Lung (tissue), 12 donors: ENCODE data around the gene ETFB. TPM values are rescaled to one million over a fixed set of nuclear protein-coding genes. Genes with fewer than 3 reads are reported as not detected.
"Not testable (repeated sequence)": the region's sequence is repeated elsewhere in the genome, so short reads cannot be mapped to it uniquely, and the experiment has no call there.

Experiments used
- ATAC-seq: fragments of 200-7000 bp; cut with Tn5 transposase; one replicate; pipeline ENCODE4 v1.9.1; 2020; ENCODE audit warnings: moderate number of reproducible peaks; ENCODE audit not compliant: insufficient read depth, low FRiP score
- DNase-seq, 3 donors: peaks; one replicate each; pipeline ENCODE4 v3.0.0-alpha.2; 2013 to 2017
- H3K27ac ChIP-seq, 2 donors: one replicate each; pipeline ENCODE4 v1.5.1; 2013; ENCODE audit warnings: mild to moderate bottlenecking in 2 of 2, moderate library complexity in 2 of 2, control low read depth in 1 of 2, inconsistent platforms in 1 of 2, low read depth in 1 of 2, low read length in 1 of 2
- H3K27me3 ChIP-seq, 3 donors: one replicate each; pipeline ENCODE4 v1.5.1; 2013; ENCODE audit warnings: low read length in 2 of 3; ENCODE audit not compliant: control insufficient read depth in 3 of 3, insufficient read depth in 3 of 3
- H3K36me3 ChIP-seq, 4 donors: one replicate each; pipeline ENCODE4 v1.5.1; 2013; ENCODE audit warnings: low read length in 4 of 4, mild to moderate bottlenecking in 1 of 4, moderate library complexity in 1 of 4; ENCODE audit not compliant: control insufficient read depth in 4 of 4, insufficient read depth in 4 of 4
- H3K4me1 ChIP-seq, 5 donors: one replicate each; pipeline ENCODE4 v1.5.1; 2013; ENCODE audit warnings: low read length in 5 of 5, mild to moderate bottlenecking in 2 of 5, moderate library complexity in 1 of 5; ENCODE audit not compliant: control insufficient read depth in 5 of 5, insufficient read depth in 5 of 5
- H3K4me3 ChIP-seq: one replicate; pipeline ENCODE4 v1.5.1; 2013; ENCODE audit warnings: mild to moderate bottlenecking, control low read depth, moderate library complexity
- H3K9ac ChIP-seq, 2 donors: one replicate each; pipeline ENCODE4 v1.5.1; 2013; ENCODE audit warnings: low read length in 2 of 2, control low read depth in 1 of 2; ENCODE audit not compliant: insufficient read depth in 1 of 2
- H3K9me3 ChIP-seq, 4 donors: one replicate each; pipeline ENCODE4 v1.5.1; 2013; ENCODE audit warnings: low read length in 3 of 4, mild to moderate bottlenecking in 1 of 4, moderate library complexity in 1 of 4; ENCODE audit not compliant: control insufficient read depth in 4 of 4, insufficient read depth in 3 of 4
- CTCF ChIP-seq: IDR thresholded peaks from 2 replicates; pipeline ENCODE4 v1.5.1; 2012; ENCODE audit warnings: mild to moderate bottlenecking; ENCODE audit errors: control extremely low read depth, extremely low read depth
- WGBS, 2 donors: extraction: QIAGEN DNeasy Blood & Tissue Kit; methylation state at CpG; one replicate each; pipeline ENCODE4 v1.1.7; 2013; 5-methylcytosine and 5-hydroxymethylcytosine counted together
- polyA plus RNA-seq, 2 donors: library from polyadenylated mRNA; stranded (reverse); fragments of 200-250 nt; gene quantifications; one replicate each; pipeline ENCODE4 v1.2.1, GENCODE V29; 2013
- total RNA-seq, 2 donors: library from RNA; depleted of rRNA in 1 of 2; stranded (reverse); fragments of >200 nt in 1 of 2; gene quantifications; one replicate each; pipeline ENCODE4 v1.2.1, GENCODE V29; 2014 to 2021
- donor health status: control.
- donor health status: control.
- donor health status: Bipolar disorder and iron deficiency.
- donor health status: healthy.
- donor health status: DM: yes; HTN: yes; CAD: no.

ETFB gene
- total and polyA plus RNA-seq, 4 donors: 36.8 to 118 (median 103) TPM

GRCh38 chr19:51407511-51408131, 41.4 kb upstream of the ETFB start:
- ATAC-seq (peak; percentile 62), DNase-seq (peak in 2 of 3 donors; percentile 25 to 27)
- WGBS, 2 donors: 44 to 47% methylated on average over 6 of the region's 6 CpGs
- Histone ChIP-seq H3K4me1 (no peaks in the 10 kb centered on the region), H3K27ac (peak overlapping the region in 1 of 2 donors; percentile 44), H3K9ac (no peak overlapping the region), H3K27me3 (no peaks in the 10 kb centered on the region), H3K4me3 (no peak overlapping the region), H3K9me3 (peaks cover 0 to 7% (median under 1%) of the 10 kb centered on the region in 4 donors), H3K36me3 (no peaks in the 10 kb centered on the region)
- peak; percentile 35 for TF ChIP-seq CTCF

- Histone ChIP-seq H3K4me3 (no peak overlapping the region), H3K36me3 (no peaks in the 10 kb centered on the region), H3K4me1 (no peaks in the 10 kb centered on the region), H3K9ac (no peak overlapping the region), H3K27me3 (no peaks in the 10 kb centered on the region), H3K27ac (no peak overlapping the region), H3K9me3 (peaks cover 0 to 11% (median 3%) of the 10 kb centered on the region in 4 donors)
- WGBS, 2 donors: 96% methylated on average over 9 of the region's 9 CpGs
- no peak for TF ChIP-seq CTCF
- no peak for DNase-seq
- ATAC-seq: no peak
Measured at GRCh38 chr19:51402117-51402516, 35.9 kb upstream of the ETFB start.

DNA sequence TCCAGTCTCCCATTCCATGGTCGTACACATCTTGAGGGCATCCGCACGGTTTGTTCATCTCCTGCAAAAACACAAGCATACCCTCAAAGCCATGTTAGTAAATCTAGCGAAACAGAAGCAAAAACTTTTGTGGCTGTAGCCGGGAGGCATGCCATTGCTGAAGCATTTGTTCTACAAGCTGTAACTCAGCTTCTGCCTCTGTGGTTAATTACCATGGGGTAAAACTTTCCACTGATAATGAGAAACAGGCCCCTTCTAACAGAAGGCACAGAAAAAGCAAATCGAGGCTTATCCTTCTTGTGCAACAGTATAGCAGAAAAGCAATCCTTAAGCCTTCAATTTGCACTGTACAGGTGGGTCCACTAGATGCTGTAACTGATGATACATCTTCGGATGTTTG, 33.7 kb upstream of the ETFB start:
- whole genome bisulfite sequencing, 2 donors: 79 to 83% methylated on average over 7 of the region's 7 CpGs
- not testable (repeated sequence) for H3K36me3 ChIP-seq, ATAC-seq, DNase-seq, H3K27ac ChIP-seq, H3K9me3 ChIP-seq, H3K4me1 ChIP-seq, H3K4me3 ChIP-seq, H3K9ac ChIP-seq, H3K27me3 ChIP-seq

GRCh38 chr19:51399231-51399630, 33.0 kb upstream of the ETFB start:
- Histone ChIP-seq H3K9me3 (peaks cover 0 to 6% (median 3%) of the 10 kb centered on the region in 4 donors), H3K4me1 (peaks cover 0 to 6% (median 4%) of the 10 kb centered on the region in 5 donors), H3K4me3 (no peak overlapping the region), H3K27me3 (no peaks in the 10 kb centered on the region), H3K36me3 (no peaks in the 10 kb centered on the region), H3K27ac (no peak overlapping the region), H3K9ac (no peak overlapping the region)
- 93 to 95% methylated on average over 5 of the region's 5 CpGs for WGBS, 2 donors
- no peak for ATAC-seq
- TF ChIP-seq CTCF: no peak
- DNase-seq: no peak
